IMR-90 (cell line): ENCODE data around the gene SLCO3A1. TPM values are rescaled to one million over a fixed set of nuclear protein-coding genes. Genes with fewer than 3 reads are reported as not detected.

Source experiments
- ATAC-seq: fragments of 200-7000 bp; cut with Tn5 transposase; 2 replicates; pipeline ENCODE4 v1.9.1; 2020; ENCODE audit warnings: low read depth, mild to moderate bottlenecking, moderate library complexity
- BruUV-seq: library from RNA; stranded (reverse); fragments of 400-500 nt; replicated peaks from 2 replicates; lab custom pipeline; 2021; lab: Mats Ljungman, UMichigan
- CTCF ChIA-PET: fragments of 300-600 bp; formaldehyde crosslinking; extraction: SDS; loops from one replicate; lab custom pipeline; 2021; ENCODE audit warnings: antibody characterized with exemption; lab: Yijun Ruan, JAX
- POLR2A ChIA-PET: fragments of 300-600 bp; sonication (Branson Sonifier 250); formaldehyde crosslinking; loops from one replicate; lab custom pipeline; 2022; ENCODE audit warnings: antibody characterized with exemption; ENCODE audit not compliant: unreplicated experiment; lab: Charles Lee
- DNase-seq: peaks from one replicate; pipeline ENCODE4 v3.0.0; 2013
- H2AFZ ChIP-seq: replicated peaks from 2 replicates; pipeline ENCODE3; 2013; ENCODE audit warnings: low read length, mild to moderate bottlenecking; ENCODE audit not compliant: poor library complexity
- H2AK5ac ChIP-seq: 2 replicates; pipeline ENCODE4 v1.6.1; 2013; ENCODE audit warnings: low read depth, low read length, inconsistent platforms
- H2AK9ac ChIP-seq: replicated peaks from 2 replicates; pipeline ENCODE3; 2013; ENCODE audit warnings: mild to moderate bottlenecking, low read depth, low read length, moderate library complexity; ENCODE audit not compliant: poor library complexity
- H2BK120ac ChIP-seq: 2 replicates; pipeline ENCODE4 v1.6.1; 2013; ENCODE audit warnings: low read depth, low read length, inconsistent platforms
- H2BK15ac ChIP-seq: 3 replicates; pipeline ENCODE4 v1.6.1; 2013; ENCODE audit warnings: low read depth, low read length, inconsistent platforms
- H2BK20ac ChIP-seq: 2 replicates; pipeline ENCODE4 v1.6.1; 2013; ENCODE audit warnings: low read depth, mild to moderate bottlenecking, inconsistent platforms, low read length, moderate library complexity
- H2BK5ac ChIP-seq: 2 replicates; pipeline ENCODE4 v1.6.1; 2013; ENCODE audit warnings: mild to moderate bottlenecking, low read depth, low read length, inconsistent platforms; ENCODE audit not compliant: poor library complexity, severe bottlenecking
- H3K14ac ChIP-seq: replicated peaks from 2 replicates; pipeline ENCODE4 v1.6.1; 2013; ENCODE audit warnings: low read depth, low read length, inconsistent platforms
- H3K18ac ChIP-seq: 2 replicates; pipeline ENCODE4 v1.6.1; 2013; ENCODE audit warnings: low read depth, low read length, control low read depth
- H3K23ac ChIP-seq: 2 replicates; pipeline ENCODE4 v1.6.1; 2013; ENCODE audit warnings: low read depth, low read length, inconsistent platforms
- H3K27ac ChIP-seq: 2 replicates; pipeline ENCODE4 v1.5.1; 2013; ENCODE audit warnings: mild to moderate bottlenecking, control low read depth, low read length; ENCODE audit not compliant: insufficient read depth
- H3K27me3 ChIP-seq: 2 replicates; pipeline ENCODE4 v1.6.1; 2013; ENCODE audit warnings: low read length; ENCODE audit not compliant: control insufficient read depth, insufficient read depth
- H3K36me3 ChIP-seq: 2 replicates; pipeline ENCODE4 v1.6.1; 2013; ENCODE audit warnings: low read length, mixed read lengths; ENCODE audit not compliant: control insufficient read depth, insufficient read depth
- H3K4ac ChIP-seq: 2 replicates; pipeline ENCODE4 v1.6.1; 2013; ENCODE audit warnings: low read depth, low read length, inconsistent platforms
- H3K4me1 ChIP-seq: 2 replicates; pipeline ENCODE4 v1.6.1; 2013; ENCODE audit warnings: low read length, mixed read lengths; ENCODE audit not compliant: control insufficient read depth, insufficient read depth
- H3K4me2 ChIP-seq: 2 replicates; pipeline ENCODE4 v1.6.1; 2013; ENCODE audit warnings: low read depth, mild to moderate bottlenecking, control low read depth, low read length, moderate library complexity
- H3K4me3 ChIP-seq: 2 replicates; pipeline ENCODE4 v1.5.1; 2013; ENCODE audit warnings: low read depth, mild to moderate bottlenecking, control low read depth, low read length, moderate library complexity; ENCODE audit not compliant: insufficient read depth
- H3K56ac ChIP-seq: 2 replicates; pipeline ENCODE4 v1.6.1; 2013; ENCODE audit warnings: low read length, inconsistent platforms; ENCODE audit not compliant: insufficient read depth; ENCODE audit errors: extremely low read depth
- H3K79me1 ChIP-seq, 2 experiments: 2 replicates each; pipeline ENCODE4 v1.6.1; 2013; ENCODE audit warnings: low read length in 2 of 2, inconsistent platforms in 1 of 2, low read depth in 1 of 2
- H3K9ac ChIP-seq: 2 replicates; pipeline ENCODE4 v1.6.1; 2013; ENCODE audit warnings: low read depth, low read length, control low read depth
- H3K9me1 ChIP-seq: 2 replicates; pipeline ENCODE4 v1.6.1; 2013; ENCODE audit warnings: low read length, inconsistent platforms; ENCODE audit not compliant: insufficient read depth
- H3K9me3 ChIP-seq: 2 replicates; pipeline ENCODE4 v1.6.1; 2013; ENCODE audit warnings: low read length; ENCODE audit not compliant: control insufficient read depth, insufficient read depth
- H4K20me1 ChIP-seq: 2 replicates; pipeline ENCODE4 v1.6.1; 2013; ENCODE audit warnings: low read length, inconsistent platforms; ENCODE audit not compliant: insufficient read depth
- H4K5ac ChIP-seq: 2 replicates; pipeline ENCODE4 v1.6.1; 2013; ENCODE audit warnings: mild to moderate bottlenecking, low read depth, low read length, control low read depth
- H4K8ac ChIP-seq, 2 experiments: 2 replicates each; pipeline ENCODE4 v1.6.1; 2013; ENCODE audit warnings: low read depth in 2 of 2, low read length in 2 of 2, control low read depth in 1 of 2, inconsistent platforms in 1 of 2
- H4K91ac ChIP-seq: 2 replicates; pipeline ENCODE4 v1.6.1; 2013; ENCODE audit warnings: low read depth, low read length, inconsistent platforms; ENCODE audit not compliant: insufficient read depth
- MXI1 ChIP-seq: IDR thresholded peaks from 2 replicates; pipeline ENCODE4 v1.6.1; 2012; ENCODE audit warnings: low read depth, mild to moderate bottlenecking, low read length, moderate library complexity, borderline replicate concordance
- WGBS, 2 experiments: methylation state at CpG; one replicate each; pipeline versions ENCODE4 v1.1.5 to v1.1.7; 2013; ENCODE audit warnings: missing lambda C conversion rate in 2 of 2; ENCODE audit not compliant: insufficient read length in 1 of 2; ENCODE audit errors: extremely low coverage in 2 of 2; 5-methylcytosine and 5-hydroxymethylcytosine counted together
- dilution Hi-C: fragments of 300-500 bp; cut with HindIII; formaldehyde crosslinking; loops from one replicate; pipeline ENCODE4 v1.14.3; 2018; ENCODE audit warnings: low sequenced_read_pairs; ENCODE audit not compliant: unreplicated experiment
- in situ Hi-C: fragments of 300-500 bp; cut with MboI; formaldehyde crosslinking; loops from 3 replicates; pipeline ENCODE4 v1.14.3; 2019; ENCODE audit warnings: low sequenced_read_pairs, inconsistent platforms, mixed read lengths
- intact Hi-C: fragments of 100-400 bp; cut with micrococcal nuclease; formaldehyde crosslinking; loops from 2 replicates; pipeline ENCODE4 v1.10.0; 2022
- polyA plus RNA-seq, 3 experiments: library from polyadenylated mRNA; depleted of rRNA; stranded (reverse); fragments of >200 nt; gene quantifications; 2 replicates each; pipeline ENCODE4 v1.2.3, GENCODE V29; 2012; ENCODE audit warnings: low replicate concordance in 1 of 3
- total RNA-seq: library from RNA; depleted of rRNA; stranded (reverse); fragments of >200 nt; gene quantifications from 2 replicates; pipeline ENCODE4 v1.2.3, GENCODE V29; 2012

SLCO3A1 gene
- total and polyA plus RNA-seq, 2 of the 4 experiments (the other 2 are of a cell fraction) = 4.7 to 8.1 TPM

- no peak overlapping the region for H3K14ac ChIP-seq
- H2BK5ac ChIP-seq = no peak overlapping the region
- no peaks in the 10 kb centered on the region for H4K20me1 ChIP-seq
- H3K56ac ChIP-seq = no peak overlapping the region
- H2AK9ac ChIP-seq = no peak overlapping the region
- no peak overlapping the region for H2BK120ac ChIP-seq
- no peak overlapping the region for H3K23ac ChIP-seq
- H4K91ac ChIP-seq = no peak overlapping the region
- H2AK5ac ChIP-seq = no peak overlapping the region
- no peak overlapping the region for H3K4me2 ChIP-seq
- no peak overlapping the region for H3K18ac ChIP-seq
- no peak overlapping the region for H3K27ac ChIP-seq
- DNase-seq (peak; percentile 40), ATAC-seq (peak; percentile 58; the same call in 1 of the 2 replicates)
- no peak overlapping the region for H2BK20ac ChIP-seq
- intact Hi-C loops = no loop called here
- dilution Hi-C loops = no loop called here
- ChIA-PET CTCF (no interaction called here), POLR2A (no interaction called here)
- 33% methylated on average over 1 of the region's 8 CpGs; no CpG with 5 or more reads in 1 of the 2 experiments for WGBS, 2 experiments
- no peak for TF ChIP-seq MXI1
- H2AFZ ChIP-seq = no peak overlapping the region
- H3K36me3 ChIP-seq = no peaks in the 10 kb centered on the region
- H3K4ac ChIP-seq = no peak overlapping the region
- H4K5ac ChIP-seq = no peak overlapping the region
- in situ Hi-C loops = no loop called here
- H3K9me3 ChIP-seq = no peaks in the 10 kb centered on the region
- no peaks in the 10 kb centered on the region for H3K9me1 ChIP-seq
- H3K4me3 ChIP-seq = no peak overlapping the region
- H3K4me1 ChIP-seq = peaks cover 6% of the 10 kb centered on the region; the same call in 1 of the 2 replicates
- no peak overlapping the region for H3K9ac ChIP-seq
- no peaks in the 10 kb centered on the region for H3K27me3 ChIP-seq
- BruUV-seq = no TSS peak
- no peak overlapping the region for H4K8ac ChIP-seq
- no peak overlapping the region for H2BK15ac ChIP-seq
- 0 out of 4 replicates have a peak, but pooled peaks cover 0 to 2% of the 10 kb centered on the region in 2 experiments for H3K79me1 ChIP-seq
Observed at GRCh38 chr15:91967935-91968606, 114.6 kb downstream of the SLCO3A1 start.
